PC-3 (cell line): Measurements from ENCODE around the gene EXOSC6. TPM values are rescaled to one million over a fixed set of nuclear protein-coding genes. Genes with fewer than 3 reads are reported as not detected.

ENCODE experiments used
- ATAC-seq: fragments of 200-7000 bp; cut with Tn5 transposase; 2 replicates; pipeline ENCODE4 v1.9.1; 2020; ENCODE audit warnings: mild to moderate bottlenecking, moderate library complexity
- BruUV-seq: library from RNA; stranded (reverse); fragments of 400-500 nt; replicated peaks from 2 replicates; lab custom pipeline; 2021; lab: Mats Ljungman, UMichigan
- CTCF ChIA-PET: fragments of 300-600 bp; sonication (Branson Sonifier 250); formaldehyde crosslinking; loops from one replicate; lab custom pipeline; 2022; ENCODE audit warnings: antibody characterized with exemption; lab: Charles Lee
- POLR2A ChIA-PET: fragments of 300-600 bp; sonication (Branson Sonifier 250); formaldehyde crosslinking; loops from one replicate; lab custom pipeline; 2022; ENCODE audit warnings: antibody characterized with exemption; ENCODE audit not compliant: unreplicated experiment; lab: Charles Lee
- DNase-seq: peaks from one replicate; pipeline ENCODE4 v3.0.0-alpha.2; 2015
- H2AFZ ChIP-seq: fragments of 300-600 bp; sonication (generic); 2 replicates; pipeline ENCODE4 v1.6.0; 2016; ENCODE audit warnings: antibody characterized with exemption, low read length
- H3F3A ChIP-seq: fragments of 300-600 bp; sonication (generic); one replicate; pipeline ENCODE4 v1.6.0; 2017; ENCODE audit warnings: antibody characterized with exemption, low read length, control low read depth, mild to moderate bottlenecking; ENCODE audit not compliant: unreplicated experiment
- H3K27ac ChIP-seq: fragments of 300-600 bp; sonication (generic); 2 replicates; pipeline ENCODE4 v1.5.1; 2016; ENCODE audit warnings: mild to moderate bottlenecking, low read length
- H3K27me3 ChIP-seq: fragments of 300-600 bp; sonication (generic); 2 replicates; pipeline ENCODE4 v1.6.1; 2016; ENCODE audit warnings: low read length, mixed read lengths
- H3K36me3 ChIP-seq: fragments of 300-600 bp; sonication (generic); 2 replicates; pipeline ENCODE4 v1.6.1; 2016; ENCODE audit warnings: low read depth, mixed run types, low read length, mixed read lengths
- H3K4me1 ChIP-seq: fragments of 300-600 bp; sonication (generic); 2 replicates; pipeline ENCODE4 v1.5.1; 2016; ENCODE audit warnings: low read length; ENCODE audit not compliant: insufficient read depth
- H3K4me2 ChIP-seq: fragments of 300-600 bp; sonication (generic); 2 replicates; pipeline ENCODE4 v1.6.0; 2016; ENCODE audit warnings: low read length
- H3K4me3 ChIP-seq: fragments of 300-600 bp; sonication (generic); 2 replicates; pipeline ENCODE4 v1.5.1; 2016; ENCODE audit warnings: mild to moderate bottlenecking, low read length, mixed read lengths
- H3K79me2 ChIP-seq: fragments of 300-600 bp; sonication (generic); 2 replicates; pipeline ENCODE4 v1.6.1; 2017; ENCODE audit warnings: low read length, mixed read lengths
- H3K9ac ChIP-seq: fragments of 300-600 bp; sonication (generic); 2 replicates; pipeline ENCODE4 v1.6.0; 2016; ENCODE audit warnings: mild to moderate bottlenecking, low read length
- H3K9me2 ChIP-seq: fragments of 300-600 bp; sonication (generic); replicated peaks from 2 replicates; pipeline ENCODE4 v1.6.1; 2016; ENCODE audit warnings: mixed run types, low read length, mixed read lengths
- H3K9me3 ChIP-seq: fragments of 300-600 bp; sonication (generic); 2 replicates; pipeline ENCODE4 v1.6.1; 2016; ENCODE audit warnings: low read length, mixed read lengths
- H4K20me1 ChIP-seq: fragments of 300-600 bp; sonication (generic); 2 replicates; pipeline ENCODE4 v1.6.1; 2016; ENCODE audit warnings: low read length, mixed read lengths
- EZH2 ChIP-seq: fragments of 300-600 bp; sonication (generic); IDR thresholded peaks from one replicate; pipeline ENCODE4 v1.6.1; 2017; ENCODE audit warnings: antibody characterized with exemption, mild to moderate bottlenecking, low read length; ENCODE audit not compliant: unreplicated experiment
- EZH2phosphoT487 ChIP-seq: fragments of 300-600 bp; sonication (generic); IDR thresholded peaks from 2 replicates; pipeline ENCODE4 v1.6.1; 2018; ENCODE audit warnings: mild to moderate bottlenecking, antibody characterized with exemption, low read length, borderline replicate concordance
- intact Hi-C: fragments of 100-400 bp; cut with micrococcal nuclease; formaldehyde crosslinking; loops from 2 replicates; pipeline ENCODE4 v1.9.0; 2023
- total RNA-seq: library from RNA; depleted of rRNA; stranded (reverse); fragments of >200 nt; gene quantifications from 2 replicates; pipeline ENCODE4 v1.2.3, GENCODE V29; 2014
- TF ChIP-seq, protein P1 (sequence below): fragments of 300-600 bp; sonication (generic); conservative IDR thresholded peaks from 2 replicates; pipeline ENCODE4 v1.5.1; 2017; ENCODE audit warnings: antibody characterized with exemption, low read depth, mild to moderate bottlenecking, low read length

EXOSC6 gene
- total RNA-seq, 1 experiment from 2014 or later, result 21.4 TPM

DNA sequence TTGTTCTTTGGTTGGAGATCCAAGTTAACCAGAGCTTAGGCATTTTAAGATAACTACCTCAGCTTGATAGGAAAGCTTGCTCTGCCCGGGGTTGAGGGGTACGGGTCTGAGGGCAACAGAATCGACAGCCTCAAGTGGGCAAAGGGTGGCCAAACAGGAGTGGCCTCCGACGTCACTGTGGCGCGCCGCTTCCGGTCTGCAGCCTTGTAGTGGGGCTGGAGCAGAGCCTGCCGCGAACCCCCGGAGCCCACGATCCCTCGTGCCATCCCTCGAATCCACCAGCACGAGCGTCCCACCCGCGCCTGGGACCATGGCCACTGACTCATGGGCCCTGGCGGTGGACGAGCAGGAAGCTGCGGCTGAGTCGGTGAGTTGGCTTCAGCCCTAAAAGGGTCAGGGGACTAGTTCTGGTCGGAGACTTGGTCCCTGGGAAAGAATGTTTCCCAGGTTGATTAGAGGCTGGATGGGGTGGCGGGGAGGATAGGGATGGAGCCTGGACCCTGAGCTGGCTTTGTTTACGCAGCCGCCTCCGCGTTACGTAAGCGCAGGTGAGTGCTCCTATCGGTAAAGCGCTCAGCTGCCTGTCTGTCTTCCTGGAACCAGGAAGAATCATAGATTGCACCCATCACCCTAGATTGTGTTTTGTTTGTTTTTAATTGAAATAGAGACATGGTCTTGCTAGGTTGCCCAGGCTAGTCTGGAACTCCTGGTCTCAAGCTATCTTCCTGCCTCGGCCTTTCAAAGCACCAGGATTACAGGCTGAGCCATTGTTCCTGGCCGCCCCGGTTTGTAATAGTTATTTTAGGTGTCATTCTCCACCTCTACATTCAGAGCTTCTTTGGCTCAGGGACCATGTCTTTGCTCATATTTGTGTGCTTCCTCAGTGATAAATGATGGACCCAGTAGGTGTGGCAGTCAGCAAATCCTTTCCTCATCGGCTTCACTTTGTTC is 47.5 kb upstream of the EXOSC6 start, which contains the start of gene DDX19B:
Gene DDX19B (plus strand): TSS at position 199 of the 951 bp plus-strand sequence. CDS start 112 bp downstream, at position 311.
- CTCF ChIA-PET, result interaction anchor here (0.5 kb wide), 1 partner anchor 32 kb away, joined by 3 read pairs; no protein-coding TSS in a partner anchor

DNA sequence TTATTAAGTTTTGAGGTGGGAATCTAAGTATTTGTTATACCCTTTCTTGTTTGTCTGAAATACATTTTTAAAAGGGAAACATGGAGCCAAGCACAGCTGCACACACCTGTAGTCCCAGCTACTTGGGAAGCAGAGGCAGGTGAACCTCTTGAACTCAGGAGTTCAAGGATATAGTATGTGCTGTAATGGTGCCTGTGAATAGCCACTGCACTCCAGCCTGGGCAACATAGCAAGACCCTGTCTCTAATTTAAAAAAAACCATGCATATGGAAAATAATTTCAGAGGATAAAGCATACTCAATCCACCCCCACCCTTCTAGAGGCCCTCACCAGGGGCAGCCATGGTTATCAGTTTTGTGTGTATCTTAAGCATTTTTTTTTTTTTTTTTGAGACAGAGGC is 43.9 kb upstream of the EXOSC6 start:
- Histone ChIP-seq H3K27ac (no peak overlapping the region), H3K4me1 (peaks cover 9% of the 10 kb centered on the region), H4K20me1 (no peaks in the 10 kb centered on the region), H3K79me2 (peaks cover 19% of the 10 kb centered on the region), H2AFZ (no peak overlapping the region), H3K4me3 (no peak overlapping the region), H3K9me2 (no peaks in the 10 kb centered on the region), H3F3A (no peaks in the 10 kb centered on the region), H3K4me2 (no peak overlapping the region), H3K9ac (no peak overlapping the region), H3K36me3 (no peaks in the 10 kb centered on the region), H3K9me3 (no peaks in the 10 kb centered on the region), H3K27me3 (no peaks in the 10 kb centered on the region)
- intact Hi-C loops, result no loop called here
- no TSS peak for BruUV-seq
- no peak for TF ChIP-seq EZH2
- TF ChIP-seq EZH2phosphoT487, result no peak
- TF ChIP-seq, protein P1, sequence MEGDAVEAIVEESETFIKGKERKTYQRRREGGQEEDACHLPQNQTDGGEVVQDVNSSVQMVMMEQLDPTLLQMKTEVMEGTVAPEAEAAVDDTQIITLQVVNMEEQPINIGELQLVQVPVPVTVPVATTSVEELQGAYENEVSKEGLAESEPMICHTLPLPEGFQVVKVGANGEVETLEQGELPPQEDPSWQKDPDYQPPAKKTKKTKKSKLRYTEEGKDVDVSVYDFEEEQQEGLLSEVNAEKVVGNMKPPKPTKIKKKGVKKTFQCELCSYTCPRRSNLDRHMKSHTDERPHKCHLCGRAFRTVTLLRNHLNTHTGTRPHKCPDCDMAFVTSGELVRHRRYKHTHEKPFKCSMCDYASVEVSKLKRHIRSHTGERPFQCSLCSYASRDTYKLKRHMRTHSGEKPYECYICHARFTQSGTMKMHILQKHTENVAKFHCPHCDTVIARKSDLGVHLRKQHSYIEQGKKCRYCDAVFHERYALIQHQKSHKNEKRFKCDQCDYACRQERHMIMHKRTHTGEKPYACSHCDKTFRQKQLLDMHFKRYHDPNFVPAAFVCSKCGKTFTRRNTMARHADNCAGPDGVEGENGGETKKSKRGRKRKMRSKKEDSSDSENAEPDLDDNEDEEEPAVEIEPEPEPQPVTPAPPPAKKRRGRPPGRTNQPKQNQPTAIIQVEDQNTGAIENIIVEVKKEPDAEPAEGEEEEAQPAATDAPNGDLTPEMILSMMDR, result no peak
- POLR2A ChIA-PET, result no interaction called here
- DNase-seq, result no peak
- ATAC-seq, result no peak
- CTCF ChIA-PET, result no interaction called here

More for the DNA sequence above, 47.5 kb upstream of the EXOSC6 start, which contains the start of gene DDX19B:
- intact Hi-C loops, result loop anchor here (2.0 kb wide), 1 partner anchor 48 kb away; the partner anchor contains the start of gene DDX19A
- peak; percentile 69 for ATAC-seq
- POLR2A ChIA-PET, result interaction anchor here (0.8 to 1.0 kb wide), 2 partner anchors 10 to 32 kb away, joined by 3 read pairs; partner anchors contain the start of gene AARS1
- TF ChIP-seq EZH2phosphoT487, result no peak
- TF ChIP-seq EZH2, result no peak
- TF ChIP-seq, protein P1, result no peak
- Histone ChIP-seq H4K20me1 (no peaks in the 10 kb centered on the region), H3F3A (no peaks in the 10 kb centered on the region), H3K9me3 (0 out of 2 replicates have a peak, but pooled peaks cover 6% of the 10 kb centered on the region), H3K36me3 (peaks cover 8% of the 10 kb centered on the region), H3K4me1 (peaks cover 21% of the 10 kb centered on the region), H2AFZ (peak within 1 kb of the TSS; percentile 92), H3K9me2 (no peaks in the 10 kb centered on the region), H3K79me2 (peaks cover 40% of the 10 kb centered on the region), H3K27ac (peak within 1 kb of the TSS; percentile 70), H3K9ac (peak within 1 kb of the TSS; percentile 85), H3K27me3 (no peaks in the 10 kb centered on the region), H3K4me2 (peak within 1 kb of the TSS; percentile 93), H3K4me3 (peak within 1 kb of the TSS; percentile 95)
- TSS peak; percentile 70 for BruUV-seq
- DNase-seq, result peak; percentile 38
